ENCODE data around the gene MAPK8IP2. TPM values are rescaled to one million over a fixed set of nuclear protein-coding genes. Genes with fewer than 3 reads are reported as not detected.

The MAPK8IP2 gene
- total and polyA plus RNA-seq, 2 donors from 2014 or later, result 1.0 to 1.1 TPM

DNA sequence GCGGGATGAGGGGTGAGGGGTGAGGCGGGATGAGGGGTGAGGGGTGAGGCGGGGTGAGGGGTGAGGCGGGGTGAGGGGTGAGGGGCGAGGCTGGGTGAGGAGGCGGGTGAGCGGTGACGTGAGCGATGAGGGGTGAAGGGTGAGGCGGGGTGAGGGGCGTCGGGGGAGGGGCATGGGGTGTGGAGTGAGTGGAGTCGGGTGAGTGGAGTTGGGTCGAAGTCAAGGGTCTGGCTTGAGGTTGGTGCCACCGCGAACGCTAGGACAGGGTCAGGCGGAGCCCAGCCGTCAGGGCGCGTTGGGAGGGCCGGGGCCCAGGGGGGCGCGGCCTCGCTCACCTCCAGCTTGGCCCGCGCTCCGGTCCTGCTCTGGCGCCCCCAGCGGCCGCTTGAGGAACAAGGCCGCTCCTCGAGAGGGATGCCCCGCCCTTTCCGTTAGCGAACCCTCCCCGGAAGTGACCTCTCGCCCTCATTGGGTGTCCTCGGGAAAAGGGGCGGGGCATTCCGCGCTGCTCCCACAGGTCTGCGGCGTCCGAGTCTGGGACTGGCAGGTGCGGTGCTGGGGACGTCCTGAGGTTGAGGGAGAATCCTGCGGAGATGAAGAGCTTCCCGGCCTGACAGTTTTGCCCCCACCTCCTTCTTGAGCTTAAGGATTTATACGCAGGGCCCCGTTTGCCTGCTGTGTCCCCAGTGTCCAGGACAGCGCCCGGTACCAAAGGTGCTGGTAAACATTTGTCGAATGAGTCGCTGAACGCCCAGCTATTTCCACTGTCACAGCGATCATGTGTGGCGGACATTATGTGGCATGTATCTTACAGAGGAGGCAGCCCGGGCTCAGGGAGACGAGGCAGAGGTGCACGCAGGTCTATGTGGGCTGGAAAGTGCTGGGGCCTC is 37.8 kb upstream of the MAPK8IP2 start, which contains the start of gene SYCE3:
Gene SYCE3, minus strand, starts transcription at position 397 of the 890 bp plus-strand sequence. CDS start 6,514 bp downstream, outside the sequence.
- H3K36me3 ChIP-seq (ENCODE audit: control insufficient read depth in 2 of 3, insufficient read depth in 3 of 3, low read length in 3 of 3), result no peaks in the 10 kb centered on the region
- FAIRE-seq (no peak), DNase-seq (peak; percentile 97 to 99 (median 98))
- H3K4me1 ChIP-seq (ENCODE audit: control insufficient read depth in 2 of 3, insufficient read depth in 2 of 3, low read depth in 1 of 3, low read length in 3 of 3), result peaks cover 0 to 8% (median 0%) of the 10 kb centered on the region in 3 donors
- H3K4me3 ChIP-seq (ENCODE audit: low read length in 3 of 3), result peak within 1 kb of the TSS; percentile 55 to 86 (median 68)
- TF ChIP-seq, protein P1, sequence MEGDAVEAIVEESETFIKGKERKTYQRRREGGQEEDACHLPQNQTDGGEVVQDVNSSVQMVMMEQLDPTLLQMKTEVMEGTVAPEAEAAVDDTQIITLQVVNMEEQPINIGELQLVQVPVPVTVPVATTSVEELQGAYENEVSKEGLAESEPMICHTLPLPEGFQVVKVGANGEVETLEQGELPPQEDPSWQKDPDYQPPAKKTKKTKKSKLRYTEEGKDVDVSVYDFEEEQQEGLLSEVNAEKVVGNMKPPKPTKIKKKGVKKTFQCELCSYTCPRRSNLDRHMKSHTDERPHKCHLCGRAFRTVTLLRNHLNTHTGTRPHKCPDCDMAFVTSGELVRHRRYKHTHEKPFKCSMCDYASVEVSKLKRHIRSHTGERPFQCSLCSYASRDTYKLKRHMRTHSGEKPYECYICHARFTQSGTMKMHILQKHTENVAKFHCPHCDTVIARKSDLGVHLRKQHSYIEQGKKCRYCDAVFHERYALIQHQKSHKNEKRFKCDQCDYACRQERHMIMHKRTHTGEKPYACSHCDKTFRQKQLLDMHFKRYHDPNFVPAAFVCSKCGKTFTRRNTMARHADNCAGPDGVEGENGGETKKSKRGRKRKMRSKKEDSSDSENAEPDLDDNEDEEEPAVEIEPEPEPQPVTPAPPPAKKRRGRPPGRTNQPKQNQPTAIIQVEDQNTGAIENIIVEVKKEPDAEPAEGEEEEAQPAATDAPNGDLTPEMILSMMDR (IDR thresholded peaks at IDR 0.05; ENCODE audit: borderline replicate concordance, extremely low read depth, insufficient read depth), result peak; percentile 75
- no peaks in the 10 kb centered on the region for H3K9me3 ChIP-seq (ENCODE audit: control insufficient read depth in 2 of 3, insufficient read depth in 1 of 3, low read length in 3 of 3)
- H3K9ac ChIP-seq (ENCODE audit: low read length in 3 of 3), result peak within 1 kb of the TSS; percentile 9 to 92 (median 47)
- peak within 1 kb of the TSS; percentile 68 to 87 for H3K27ac ChIP-seq (ENCODE audit: low read depth in 2 of 2, low read length in 2 of 2)
- intact Hi-C loops (cut with DNase I), result no loop called here
- H3K27me3 ChIP-seq (ENCODE audit: control insufficient read depth, insufficient read depth, low read length), result no peaks in the 10 kb centered on the region

DNA sequence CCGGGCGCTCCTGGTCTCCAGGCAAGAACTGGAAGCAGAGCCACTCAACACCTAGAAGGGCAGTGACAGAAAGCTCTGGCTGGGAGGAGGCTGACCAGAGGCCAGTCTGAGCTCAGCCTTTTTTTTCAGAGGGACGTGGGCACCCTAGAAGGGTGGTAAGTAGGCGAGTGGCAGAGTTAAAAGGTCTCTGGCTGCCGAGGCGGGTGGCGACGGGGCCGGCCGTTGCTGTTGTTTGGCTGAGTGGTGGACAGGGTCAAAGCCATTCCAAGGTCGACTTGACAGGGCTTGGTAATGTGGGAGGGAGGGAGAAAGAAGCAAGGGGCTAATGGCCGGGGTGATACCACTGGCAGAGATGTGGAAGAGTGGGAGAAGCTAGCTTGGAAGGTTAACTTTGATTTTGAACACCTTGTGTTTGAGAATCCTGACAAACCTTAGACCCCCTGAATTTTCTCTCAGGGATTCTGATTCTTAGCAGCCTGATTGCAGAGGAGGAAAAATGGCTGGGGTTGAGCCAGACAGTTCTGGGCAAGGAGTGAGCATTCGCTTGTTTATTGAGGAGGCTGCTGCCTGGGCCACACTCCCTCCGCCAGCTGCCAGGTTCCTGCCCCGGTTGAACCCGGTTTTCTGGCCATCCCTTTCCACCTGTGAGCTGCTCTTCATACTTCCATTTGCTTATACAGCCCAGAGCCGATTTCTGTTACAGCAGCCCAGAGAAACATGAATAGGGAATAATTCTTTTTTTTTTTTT is 37.0 kb upstream of the MAPK8IP2 start:
- H3K27ac ChIP-seq (ENCODE audit: low read depth in 2 of 2, low read length in 2 of 2), result peak overlapping the region; percentile 68 to 87
- intact Hi-C loops (cut with DNase I), result no loop called here
- FAIRE-seq, result no peak

DNA sequence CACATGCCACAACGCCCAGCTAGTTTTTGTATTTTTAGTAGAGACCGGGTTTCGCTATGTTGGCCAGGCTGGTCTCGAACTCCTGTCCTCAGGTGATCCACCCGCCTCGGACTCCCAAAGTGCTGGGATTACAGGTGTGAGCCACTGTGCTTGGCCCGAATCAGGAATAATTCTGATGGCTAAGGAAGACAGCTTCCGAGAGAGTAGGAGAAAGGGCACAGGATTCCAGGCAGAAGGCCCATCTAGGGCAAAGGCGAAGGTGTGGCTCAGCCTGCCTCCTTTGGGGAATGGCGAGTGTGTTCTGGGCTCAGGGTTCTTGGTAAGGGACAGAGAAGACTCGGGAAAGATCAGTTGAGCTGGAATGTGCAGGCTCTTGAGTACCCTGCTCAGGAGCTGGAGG is 36.3 kb upstream of the MAPK8IP2 start:
- TF ChIP-seq, protein P1 (IDR thresholded peaks at IDR 0.05; ENCODE audit: borderline replicate concordance, extremely low read depth, insufficient read depth), result no peak
- Histone ChIP-seq H3K9ac (ENCODE audit: low read length in 3 of 3) (no peak overlapping the region), H3K27ac (ENCODE audit: low read depth in 2 of 2, low read length in 2 of 2) (no peak overlapping the region), H3K36me3 (ENCODE audit: control insufficient read depth in 2 of 3, insufficient read depth in 3 of 3, low read length in 3 of 3) (no peaks in the 10 kb centered on the region), H3K9me3 (ENCODE audit: control insufficient read depth in 2 of 3, insufficient read depth in 1 of 3, low read length in 3 of 3) (no peaks in the 10 kb centered on the region), H3K4me1 (ENCODE audit: control insufficient read depth in 2 of 3, insufficient read depth in 2 of 3, low read depth in 1 of 3, low read length in 3 of 3) (peaks cover 0 to 10% (median under 1%) of the 10 kb centered on the region in 3 donors), H3K4me3 (ENCODE audit: low read length in 3 of 3) (no peak overlapping the region), H3K27me3 (ENCODE audit: control insufficient read depth, insufficient read depth, low read length) (no peaks in the 10 kb centered on the region)
- intact Hi-C loops (cut with DNase I), result no loop called here
- DNase-seq (no peak), FAIRE-seq (no peak)

More for the DNA sequence above, 37.0 kb upstream of the MAPK8IP2 start:
- Histone ChIP-seq H3K9ac (ENCODE audit: low read length in 3 of 3) (peak overlapping the region; percentile 9 to 92 (median 47)), H3K9me3 (ENCODE audit: control insufficient read depth in 2 of 3, insufficient read depth in 1 of 3, low read length in 3 of 3) (no peaks in the 10 kb centered on the region), H3K36me3 (ENCODE audit: control insufficient read depth in 2 of 3, insufficient read depth in 3 of 3, low read length in 3 of 3) (no peaks in the 10 kb centered on the region), H3K27me3 (ENCODE audit: control insufficient read depth, insufficient read depth, low read length) (no peaks in the 10 kb centered on the region), H3K4me3 (ENCODE audit: low read length in 3 of 3) (peak overlapping the region; percentile 55 to 86 (median 68)), H3K4me1 (ENCODE audit: control insufficient read depth in 2 of 3, insufficient read depth in 2 of 3, low read depth in 1 of 3, low read length in 3 of 3) (peaks cover 0 to 8% (median 0%) of the 10 kb centered on the region in 3 donors)
- DNase-seq, result no peak
- TF ChIP-seq, protein P1 (IDR thresholded peaks at IDR 0.05; ENCODE audit: borderline replicate concordance, extremely low read depth, insufficient read depth), result no peak

Measured in kidney (tissue), 14 donors.